Measurements from ENCODE around the gene KIF15.
A peak's percentile ranks its signal among the peaks of the same experiment; 100 is the strongest.
"Not testable (repeated sequence)": the region's sequence is repeated elsewhere in the genome, so short reads cannot be mapped to it uniquely, and the experiment has no call there.

The KIF15 gene

GRCh38 chr3:44761424-44762169 lies at the start of gene KIF15, which contains the start of gene KIAA1143:
Gene KIF15, plus strand, starts transcription at chr3:44761794. Its CDS starts 72 bp downstream, at chr3:44761866.
Gene KIAA1143, minus strand, starts transcription at chr3:44761619. Its CDS starts 17 bp downstream, at chr3:44761602.
- DNase-seq, result peak; percentile 93

- DNase-seq, result peak; percentile 67
Observed at GRCh38 chr3:44712455-44713075, 49.0 kb upstream of the KIF15 start, which contains the start of gene ZNF502. Gene ZNF502, plus strand, starts transcription at chr3:44712660. Its CDS starts 7,602 bp downstream, at chr3:44720262.

DNA sequence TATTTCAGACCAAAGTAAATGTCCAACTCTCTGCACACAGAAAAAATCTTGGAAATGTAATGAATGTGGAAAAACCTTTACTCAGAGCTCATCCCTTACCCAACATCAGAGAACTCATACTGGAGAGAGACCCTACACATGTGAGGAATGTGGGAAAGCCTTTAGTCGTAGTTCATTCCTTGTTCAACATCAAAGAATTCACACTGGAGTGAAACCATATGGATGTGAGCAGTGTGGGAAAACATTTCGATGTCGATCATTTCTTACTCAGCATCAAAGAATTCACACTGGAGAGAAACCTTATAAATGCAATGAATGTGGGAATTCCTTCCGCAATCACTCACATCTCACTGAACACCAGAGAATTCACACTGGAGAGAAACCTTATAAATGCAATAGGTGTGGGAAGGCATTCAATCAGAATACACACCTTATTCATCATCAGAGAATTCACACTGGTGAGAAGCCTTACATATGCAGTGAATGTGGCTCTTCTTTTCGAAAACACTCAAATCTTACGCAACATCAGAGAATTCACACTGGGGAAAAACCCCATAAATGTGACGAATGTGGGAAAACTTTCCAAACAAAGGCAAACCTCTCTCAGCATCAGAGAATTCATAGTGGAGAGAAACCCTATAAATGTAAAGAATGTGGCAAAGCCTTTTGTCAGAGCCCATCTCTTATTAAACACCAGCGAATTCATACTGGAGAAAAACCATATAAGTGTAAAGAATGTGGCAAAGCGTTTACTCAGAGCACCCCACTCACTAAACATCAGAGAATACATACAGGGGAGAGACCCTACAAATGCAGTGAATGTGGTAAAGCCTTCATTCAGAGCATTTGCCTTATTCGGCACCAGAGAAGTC lies 40.1 kb upstream of the KIF15 start:
- DNase-seq, result no peak

GRCh38 chr3:44722103-44722401 lies 39.5 kb upstream of the KIF15 start:
- DNase-seq, result no peak

- DNase-seq, result peak; percentile 88
Observed at GRCh38 chr3:44729384-44729910, 32.1 kb upstream of the KIF15 start, which contains the start of gene ZNF501. Gene ZNF501, plus strand, starts transcription at chr3:44729635. Its CDS starts 4,787 bp downstream, at chr3:44734422.

- no peak for DNase-seq
Observed at GRCh38 chr3:44734646-44735168, 26.9 kb upstream of the KIF15 start.

DNA sequence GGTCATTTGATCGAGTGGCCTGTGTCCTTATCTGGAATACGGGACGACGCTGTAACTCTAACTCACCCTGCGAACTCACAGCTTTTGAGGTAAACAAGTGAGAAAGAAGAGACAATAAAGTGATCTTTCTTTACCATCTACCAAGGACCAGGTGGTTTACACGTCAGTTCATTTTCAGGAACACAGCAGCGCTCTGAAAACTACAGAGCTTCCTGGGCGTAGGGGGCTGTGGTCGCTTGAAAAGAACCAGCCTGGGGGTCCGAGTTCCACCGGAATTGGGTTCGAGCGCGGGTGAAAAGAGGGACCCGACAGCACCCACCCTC lies 532 bp upstream of the KIF15 start:
- DNase-seq, result no peak

DNA sequence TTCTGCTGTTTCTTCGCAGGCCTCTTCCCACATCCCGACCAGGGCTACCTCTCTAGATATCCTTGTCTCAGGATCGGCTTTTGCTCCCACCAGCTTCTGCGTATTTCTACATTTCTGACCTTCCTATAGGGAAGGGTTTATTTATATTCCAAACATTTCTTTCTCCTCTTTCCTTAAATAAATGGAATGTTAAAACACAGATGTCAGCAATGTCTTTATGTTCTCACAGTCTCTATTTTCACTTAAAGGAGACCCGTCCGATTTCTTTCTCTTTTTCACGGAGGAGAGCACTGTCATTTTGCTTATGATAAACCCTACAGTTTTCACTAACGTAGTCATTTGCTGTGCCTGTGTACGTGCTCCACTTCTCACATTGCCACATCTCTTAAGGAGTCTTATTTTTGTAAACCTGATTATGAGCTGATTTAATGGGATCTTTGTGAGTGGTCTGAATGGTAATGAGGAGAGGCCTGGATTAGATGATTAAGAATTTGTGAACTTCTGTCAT lies 630 bp downstream of the KIF15 start:
- DNase-seq, result no peak

DNA sequence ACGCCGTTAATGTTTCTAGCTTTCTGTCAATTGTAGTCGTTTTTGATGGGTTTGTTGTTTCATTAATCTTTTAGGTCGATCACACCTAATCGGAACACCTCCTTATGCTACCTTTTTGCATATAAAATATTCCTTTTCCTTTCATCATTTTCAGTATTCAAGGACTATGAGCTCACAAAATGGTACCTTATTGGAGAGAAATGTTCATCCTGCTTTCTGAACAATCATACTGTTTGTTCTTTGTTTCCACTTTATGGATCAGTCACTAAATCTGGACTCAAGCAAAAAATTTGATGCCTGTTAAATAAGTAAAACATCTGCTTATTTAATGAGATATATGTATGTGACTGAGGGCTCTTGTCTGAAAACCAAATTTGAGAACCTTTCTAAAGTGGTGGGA lies 1.1 kb downstream of the KIF15 start:
- DNase-seq, result no peak

DNA sequence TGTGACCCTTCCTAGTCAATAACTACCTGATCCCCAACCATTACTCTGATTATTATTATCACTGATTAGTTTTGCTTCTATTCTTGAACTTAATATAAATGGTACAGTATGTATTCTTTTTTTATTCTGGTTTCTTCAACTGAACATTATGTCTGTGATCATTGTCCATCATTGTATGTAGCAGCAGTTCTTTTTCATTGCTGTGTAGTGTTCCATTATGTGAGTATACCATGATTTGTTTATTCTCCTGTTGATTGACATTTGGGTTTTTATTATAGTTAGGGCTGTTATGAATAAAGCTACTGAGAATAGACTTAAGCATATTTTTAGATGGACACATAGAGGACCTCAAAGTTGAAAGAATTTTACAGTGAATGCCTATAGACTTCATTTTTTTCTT lies 2.7 kb downstream of the KIF15 start:
- DNase-seq, result no peak

- DNase-seq, result no peak
Observed at GRCh38 chr3:44771424-44772098, 10.0 kb downstream of the KIF15 start.

DNA sequence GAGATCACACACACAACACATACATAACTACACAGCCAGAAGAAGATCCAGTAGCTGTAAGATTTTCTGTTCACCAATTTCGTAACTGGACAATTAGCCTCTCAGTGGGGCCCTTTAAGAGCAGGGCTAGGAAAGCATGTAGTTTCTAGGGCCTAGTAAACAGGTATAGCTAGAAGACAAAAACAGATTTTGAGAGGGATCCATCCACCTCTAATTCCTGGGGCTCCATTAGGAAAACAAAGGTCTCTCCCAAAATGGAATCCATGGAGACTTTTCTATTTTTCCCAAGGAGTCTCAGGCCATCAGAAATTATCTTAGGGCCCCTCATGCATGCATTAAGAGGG lies 10.5 kb downstream of the KIF15 start:
- DNase-seq, result no peak

- DNase-seq, result no peak
Observed at GRCh38 chr3:44782891-44783290, 21.3 kb downstream of the KIF15 start.

- DNase-seq, result no peak
Observed at GRCh38 chr3:44795197-44795596, 33.6 kb downstream of the KIF15 start.

GRCh38 chr3:44802011-44802410 lies 40.4 kb downstream of the KIF15 start:
- DNase-seq, result no peak

- DNase-seq, result no peak
Observed at GRCh38 chr3:44803298-44803697, 41.7 kb downstream of the KIF15 start.

DNA sequence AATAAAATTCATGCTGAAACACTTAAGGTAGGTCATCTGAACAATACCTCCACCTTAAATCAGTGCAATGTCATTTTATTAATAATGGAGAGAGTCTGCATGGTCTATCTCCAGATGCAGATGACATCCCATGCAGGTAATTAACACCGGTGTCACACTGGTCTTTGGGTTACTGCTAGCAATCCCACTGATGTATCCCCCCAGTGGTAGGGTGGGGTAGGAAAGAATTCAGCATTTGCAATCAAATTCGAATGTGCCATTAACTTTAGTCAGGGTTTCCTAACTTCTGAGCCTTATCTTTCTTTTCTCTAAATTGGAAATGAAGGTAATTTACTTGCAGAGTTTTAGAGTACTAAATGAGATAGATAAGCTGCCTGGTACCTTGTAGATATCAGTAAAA lies 44.4 kb downstream of the KIF15 start:
- DNase-seq, result no peak

DNA sequence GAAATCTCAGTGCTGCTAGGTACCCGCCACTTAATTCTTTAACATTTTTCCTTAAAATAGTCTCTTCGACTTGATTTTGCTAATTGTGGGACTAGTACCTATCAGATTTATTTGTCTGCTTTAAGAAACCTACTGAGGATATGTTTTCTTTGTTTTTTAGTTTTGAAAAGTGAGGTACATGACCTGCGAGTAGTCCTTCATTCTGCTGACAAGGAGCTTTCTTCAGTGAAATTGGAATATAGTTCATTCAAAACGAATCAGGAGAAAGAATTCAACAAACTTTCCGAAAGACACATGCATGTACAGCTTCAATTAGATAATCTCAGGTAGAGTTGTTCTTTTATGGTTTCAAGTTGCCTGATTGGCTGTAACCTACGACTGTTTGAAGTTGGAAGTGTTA lies 53.2 kb downstream of the KIF15 start:
- no peak for DNase-seq

DNA sequence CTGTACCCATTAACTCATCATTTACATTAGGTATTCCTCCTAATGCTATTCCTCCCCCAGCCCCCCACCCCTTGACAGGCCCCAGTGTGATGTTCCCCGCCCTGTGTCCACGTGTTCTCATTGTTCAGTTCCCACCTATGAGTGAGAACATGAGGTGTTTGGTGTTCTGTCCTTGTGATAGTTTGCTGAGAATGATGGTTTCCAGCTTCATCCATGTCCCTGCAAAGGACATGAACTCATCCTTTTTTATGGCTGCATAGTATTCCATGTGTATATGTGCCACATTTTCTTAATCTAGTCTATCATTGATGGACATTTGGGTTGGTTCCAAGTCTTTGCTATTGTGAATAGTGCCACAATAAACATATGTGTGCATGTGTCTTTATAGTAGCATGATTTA lies 54.7 kb downstream of the KIF15 start:
- not testable (repeated sequence) for DNase-seq

GRCh38 chr3:44821206-44821605 lies 59.6 kb downstream of the KIF15 start:
- DNase-seq, result not testable (repeated sequence)

GRCh38 chr3:44825264-44825925 lies 63.8 kb downstream of the KIF15 start:
- DNase-seq, result no peak

GRCh38 chr3:44827196-44827595 lies 65.6 kb downstream of the KIF15 start:
- no peak for DNase-seq
